WTC11 (cell line): ENCODE data around the gene LETM1. TPM values are rescaled to one million over a fixed set of nuclear protein-coding genes. Genes with fewer than 3 reads are reported as not detected.
A peak's percentile ranks its signal among the peaks of the same experiment; 100 is the strongest.

ENCODE experiments used
- ATAC-seq: fragments of 200-7000 bp; cut with Tn5 transposase; 2 replicates; pipeline ENCODE4 v1.10.0; 2021; ENCODE audit warnings: mild to moderate bottlenecking, moderate library complexity
- CTCF ChIA-PET: fragments of 300-600 bp; sonication (Branson Sonifier 250); formaldehyde crosslinking; loops from one replicate; lab custom pipeline; 2021; ENCODE audit warnings: antibody characterized with exemption; lab: Charles Lee
- POLR2A ChIA-PET: fragments of 350-600 bp; sonication (Branson Sonifier 250); formaldehyde crosslinking; loops from one replicate; lab custom pipeline; 2021; ENCODE audit warnings: antibody characterized with exemption; lab: Charles Lee
- DNase-seq: peaks from one replicate; pipeline ENCODE4 v3.0.0; 2021; ENCODE audit warnings: low spot score
- H3K27ac Mint-ChIP-seq: 2 replicates; pipeline ENCODE4 v1.8.0; 2021; ENCODE audit warnings: mixed read lengths
- H3K27me3 Mint-ChIP-seq: 2 replicates; pipeline ENCODE4 v1.8.0; 2021; ENCODE audit warnings: low read depth, mild to moderate bottlenecking, moderate library complexity, mixed read lengths
- H3K36me3 Mint-ChIP-seq: 2 replicates; pipeline ENCODE4 v1.8.0; 2021; ENCODE audit warnings: mixed read lengths
- H3K4me1 Mint-ChIP-seq: 2 replicates; pipeline ENCODE4 v1.8.0; 2022; ENCODE audit warnings: mixed read lengths
- H3K4me3 Mint-ChIP-seq: 2 replicates; pipeline ENCODE4 v1.8.0; 2021; ENCODE audit warnings: mild to moderate bottlenecking, moderate library complexity, mixed read lengths
- H3K9me3 Mint-ChIP-seq: 2 replicates; pipeline ENCODE4 v1.8.0; 2021; ENCODE audit warnings: mixed read lengths
- ATF1 ChIP-seq: sonication (generic); formaldehyde crosslinking; IDR thresholded peaks from 2 replicates; pipeline ENCODE4 v1.8.1; 2023; ENCODE audit warnings: mild to moderate bottlenecking, moderate library complexity, missing genetic modification reagents
- CREB1 ChIP-seq: sonication (generic); formaldehyde crosslinking; IDR thresholded peaks from 2 replicates; pipeline ENCODE4 v1.8.0; 2023; ENCODE audit warnings: mild to moderate bottlenecking, missing genetic modification reagents
- CREM ChIP-seq: sonication (generic); formaldehyde crosslinking; IDR thresholded peaks from 2 replicates; pipeline ENCODE4 v1.8.1; 2022; ENCODE audit warnings: mild to moderate bottlenecking, missing genetic modification reagents, moderate library complexity
- E2F1 ChIP-seq: sonication (generic); formaldehyde crosslinking; IDR thresholded peaks from 2 replicates; pipeline ENCODE4 v1.8.0; 2022; ENCODE audit warnings: mild to moderate bottlenecking, missing genetic modification reagents
- ELF4 ChIP-seq: sonication (generic); formaldehyde crosslinking; IDR thresholded peaks from 2 replicates; pipeline ENCODE4 v1.8.1; 2022; ENCODE audit warnings: low read depth, mild to moderate bottlenecking, moderate library complexity, missing genetic modification reagents
- ERG ChIP-seq: fragments of 250-450 bp; sonication (Bioruptor Pico); IDR thresholded peaks from 2 replicates; pipeline ENCODE4 v1.8.0; 2021; ENCODE audit warnings: mild to moderate bottlenecking
- MLX ChIP-seq: sonication (generic); formaldehyde crosslinking; IDR thresholded peaks from 2 replicates; pipeline ENCODE4 v1.8.1; 2023; ENCODE audit warnings: mild to moderate bottlenecking, missing genetic modification reagents, moderate library complexity
- MYBL2 ChIP-seq: sonication (generic); formaldehyde crosslinking; IDR thresholded peaks from 2 replicates; pipeline ENCODE4 v1.8.1; 2023; ENCODE audit warnings: mild to moderate bottlenecking, moderate library complexity, missing genetic modification reagents
- NFATC4 ChIP-seq: fragments of 250-450 bp; sonication (Bioruptor Pico); IDR thresholded peaks from 2 replicates; pipeline ENCODE4 v1.9.0; 2021; ENCODE audit warnings: mild to moderate bottlenecking
- NR2C2 ChIP-seq: sonication (generic); formaldehyde crosslinking; IDR thresholded peaks from 2 replicates; pipeline ENCODE4 v1.8.0; 2022; ENCODE audit warnings: mild to moderate bottlenecking, missing genetic modification reagents
- OVOL2 ChIP-seq: fragments of 250-450 bp; sonication (Bioruptor Pico); IDR thresholded peaks from 2 replicates; pipeline ENCODE4 v1.9.0; 2021; ENCODE audit warnings: mild to moderate bottlenecking, borderline replicate concordance
- PRDM15 ChIP-seq: sonication (generic); formaldehyde crosslinking; IDR thresholded peaks from 2 replicates; pipeline ENCODE4 v1.8.0; 2022; ENCODE audit warnings: missing genetic modification reagents
- PREB ChIP-seq: sonication (generic); formaldehyde crosslinking; IDR thresholded peaks from 2 replicates; pipeline ENCODE4 v1.8.1; 2022; ENCODE audit warnings: mild to moderate bottlenecking, missing genetic modification reagents, moderate library complexity, borderline replicate concordance
- RORB ChIP-seq: fragments of 250-450 bp; sonication (Bioruptor Pico); IDR thresholded peaks from 2 replicates; pipeline ENCODE4 v1.9.0; 2021; ENCODE audit warnings: mild to moderate bottlenecking
- SMAD4 ChIP-seq: sonication (generic); formaldehyde crosslinking; IDR thresholded peaks from 2 replicates; pipeline ENCODE4 v1.8.0; 2022; ENCODE audit warnings: mild to moderate bottlenecking, missing genetic modification reagents
- TP53 ChIP-seq: sonication (generic); formaldehyde crosslinking; IDR thresholded peaks from 2 replicates; pipeline ENCODE4 v1.8.1; 2023; ENCODE audit warnings: mild to moderate bottlenecking, missing genetic modification reagents
- USF1 ChIP-seq: sonication (generic); formaldehyde crosslinking; IDR thresholded peaks from 2 replicates; pipeline ENCODE4 v1.8.0; 2022; ENCODE audit warnings: mild to moderate bottlenecking, missing genetic modification reagents
- ZNF219 ChIP-seq: sonication (generic); formaldehyde crosslinking; IDR thresholded peaks from 2 replicates; pipeline ENCODE4 v1.8.0; 2023; ENCODE audit warnings: missing genetic modification reagents, mild to moderate bottlenecking, borderline replicate concordance
- ZNF396 ChIP-seq: fragments of 250-450 bp; sonication (Bioruptor Pico); IDR thresholded peaks from 2 replicates; pipeline ENCODE4 v1.8.0; 2021; ENCODE audit warnings: mild to moderate bottlenecking, moderate library complexity, borderline replicate concordance
- ZNF532 ChIP-seq: fragments of 250-450 bp; sonication (Bioruptor Pico); IDR thresholded peaks from 2 replicates; pipeline ENCODE4 v1.9.0; 2021; ENCODE audit warnings: mild to moderate bottlenecking, borderline replicate concordance
- ZSCAN18 ChIP-seq: fragments of 250-450 bp; sonication (Bioruptor Pico); IDR thresholded peaks from 2 replicates; pipeline ENCODE4 v2.1.2; 2022; ENCODE audit warnings: mild to moderate bottlenecking, moderate library complexity
- total RNA-seq: library from RNA; stranded (reverse); gene quantifications from 3 replicates; pipeline ENCODE4 v1.2.3, GENCODE V29; 2021

The LETM1 gene
- total RNA-seq, 1 experiment from 2014 or later, result 66.7 TPM

GRCh38 chr4:1842339-1842895, 13.5 kb downstream of the LETM1 start:
- no peak overlapping the region for H3K4me3 Mint-ChIP-seq
- H3K27ac Mint-ChIP-seq, result no peak overlapping the region
- H3K4me1 Mint-ChIP-seq, result no peaks in the 10 kb centered on the region
- ChIA-PET CTCF (interaction anchor here (0.6 to 2.8 kb wide), 9 partner anchors 9 to 251 kb away, joined by 3 to 14 read pairs (median 3); partner anchors contain the start of gene LETM1), POLR2A (no interaction called here)
- H3K9me3 Mint-ChIP-seq, result no peaks in the 10 kb centered on the region
- ATAC-seq (peak; percentile 80), DNase-seq (peak; percentile 58)
- H3K36me3 Mint-ChIP-seq, result peaks cover 35% of the 10 kb centered on the region
- TF ChIP-seq ZNF219 (CRISPR knock-in tag), result no peak
- no peak for TF ChIP-seq OVOL2
- no peak for TF ChIP-seq USF1 (CRISPR knock-in tag)
- no peak for TF ChIP-seq CREB1
- TF ChIP-seq E2F1 (CRISPR knock-in tag), result no peak
- TF ChIP-seq TP53 (CRISPR knock-in tag), result no peak
- no peak for TF ChIP-seq MYBL2 (CRISPR knock-in tag)
- TF ChIP-seq ZNF396 (CRISPR knock-in tag), result no peak
- TF ChIP-seq ATF1 (CRISPR knock-in tag), result no peak
- TF ChIP-seq ELF4 (CRISPR knock-in tag), result no peak
- TF ChIP-seq MLX (CRISPR knock-in tag), result no peak
- TF ChIP-seq NR2C2 (CRISPR knock-in tag), result no peak
- TF ChIP-seq SMAD4 (CRISPR knock-in tag), result no peak
- no peaks in the 10 kb centered on the region for H3K27me3 Mint-ChIP-seq

- Mint-ChIP-seq H3K27ac (no peak overlapping the region), H3K9me3 (no peaks in the 10 kb centered on the region), H3K27me3 (no peaks in the 10 kb centered on the region), H3K36me3 (peaks cover 31% of the 10 kb centered on the region), H3K4me3 (no peak overlapping the region), H3K4me1 (no peaks in the 10 kb centered on the region)
- POLR2A ChIA-PET, result no interaction called here
- ATAC-seq, result no peak
- no peak for TF ChIP-seq PREB (CRISPR knock-in tag)
- no peak for TF ChIP-seq PRDM15 (CRISPR knock-in tag)
- no peak for TF ChIP-seq RORB (CRISPR knock-in tag)
- no peak for TF ChIP-seq NFATC4 (CRISPR knock-in tag)
- no peak for TF ChIP-seq ERG (CRISPR knock-in tag)
- no peak for TF ChIP-seq ZNF532 (CRISPR knock-in tag)
- no peak for TF ChIP-seq ZSCAN18 (CRISPR knock-in tag)
- TF ChIP-seq CREM (CRISPR knock-in tag), result no peak
- CTCF ChIA-PET, result interaction anchor here (0.6 to 2.8 kb wide), 9 partner anchors 9 to 251 kb away, joined by 3 to 14 read pairs (median 3); partner anchors contain the start of gene LETM1
- no peak for DNase-seq
These were observed 14.1 kb downstream of the LETM1 start for GRCh38 chr4:1841887-1842210.
